Measurements from ENCODE around the gene SNAPC4. TPM values are rescaled to one million over a fixed set of nuclear protein-coding genes. Genes with fewer than 3 reads are reported as not detected.

The SNAPC4 gene, protein sequence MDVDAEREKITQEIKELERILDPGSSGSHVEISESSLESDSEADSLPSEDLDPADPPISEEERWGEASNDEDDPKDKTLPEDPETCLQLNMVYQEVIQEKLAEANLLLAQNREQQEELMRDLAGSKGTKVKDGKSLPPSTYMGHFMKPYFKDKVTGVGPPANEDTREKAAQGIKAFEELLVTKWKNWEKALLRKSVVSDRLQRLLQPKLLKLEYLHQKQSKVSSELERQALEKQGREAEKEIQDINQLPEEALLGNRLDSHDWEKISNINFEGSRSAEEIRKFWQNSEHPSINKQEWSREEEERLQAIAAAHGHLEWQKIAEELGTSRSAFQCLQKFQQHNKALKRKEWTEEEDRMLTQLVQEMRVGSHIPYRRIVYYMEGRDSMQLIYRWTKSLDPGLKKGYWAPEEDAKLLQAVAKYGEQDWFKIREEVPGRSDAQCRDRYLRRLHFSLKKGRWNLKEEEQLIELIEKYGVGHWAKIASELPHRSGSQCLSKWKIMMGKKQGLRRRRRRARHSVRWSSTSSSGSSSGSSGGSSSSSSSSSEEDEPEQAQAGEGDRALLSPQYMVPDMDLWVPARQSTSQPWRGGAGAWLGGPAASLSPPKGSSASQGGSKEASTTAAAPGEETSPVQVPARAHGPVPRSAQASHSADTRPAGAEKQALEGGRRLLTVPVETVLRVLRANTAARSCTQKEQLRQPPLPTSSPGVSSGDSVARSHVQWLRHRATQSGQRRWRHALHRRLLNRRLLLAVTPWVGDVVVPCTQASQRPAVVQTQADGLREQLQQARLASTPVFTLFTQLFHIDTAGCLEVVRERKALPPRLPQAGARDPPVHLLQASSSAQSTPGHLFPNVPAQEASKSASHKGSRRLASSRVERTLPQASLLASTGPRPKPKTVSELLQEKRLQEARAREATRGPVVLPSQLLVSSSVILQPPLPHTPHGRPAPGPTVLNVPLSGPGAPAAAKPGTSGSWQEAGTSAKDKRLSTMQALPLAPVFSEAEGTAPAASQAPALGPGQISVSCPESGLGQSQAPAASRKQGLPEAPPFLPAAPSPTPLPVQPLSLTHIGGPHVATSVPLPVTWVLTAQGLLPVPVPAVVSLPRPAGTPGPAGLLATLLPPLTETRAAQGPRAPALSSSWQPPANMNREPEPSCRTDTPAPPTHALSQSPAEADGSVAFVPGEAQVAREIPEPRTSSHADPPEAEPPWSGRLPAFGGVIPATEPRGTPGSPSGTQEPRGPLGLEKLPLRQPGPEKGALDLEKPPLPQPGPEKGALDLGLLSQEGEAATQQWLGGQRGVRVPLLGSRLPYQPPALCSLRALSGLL (N-terminal part only)
- 1 to 10 TPM; 3.8 to 6.5 (median 5.4) TPM for total RNA-seq
- long read RNA-seq, partial matches to known transcripts = 1 of 1 reads
- long read RNA-seq, other reads (novel, unspliced or antisense) = 0 of 1 reads

DNA sequence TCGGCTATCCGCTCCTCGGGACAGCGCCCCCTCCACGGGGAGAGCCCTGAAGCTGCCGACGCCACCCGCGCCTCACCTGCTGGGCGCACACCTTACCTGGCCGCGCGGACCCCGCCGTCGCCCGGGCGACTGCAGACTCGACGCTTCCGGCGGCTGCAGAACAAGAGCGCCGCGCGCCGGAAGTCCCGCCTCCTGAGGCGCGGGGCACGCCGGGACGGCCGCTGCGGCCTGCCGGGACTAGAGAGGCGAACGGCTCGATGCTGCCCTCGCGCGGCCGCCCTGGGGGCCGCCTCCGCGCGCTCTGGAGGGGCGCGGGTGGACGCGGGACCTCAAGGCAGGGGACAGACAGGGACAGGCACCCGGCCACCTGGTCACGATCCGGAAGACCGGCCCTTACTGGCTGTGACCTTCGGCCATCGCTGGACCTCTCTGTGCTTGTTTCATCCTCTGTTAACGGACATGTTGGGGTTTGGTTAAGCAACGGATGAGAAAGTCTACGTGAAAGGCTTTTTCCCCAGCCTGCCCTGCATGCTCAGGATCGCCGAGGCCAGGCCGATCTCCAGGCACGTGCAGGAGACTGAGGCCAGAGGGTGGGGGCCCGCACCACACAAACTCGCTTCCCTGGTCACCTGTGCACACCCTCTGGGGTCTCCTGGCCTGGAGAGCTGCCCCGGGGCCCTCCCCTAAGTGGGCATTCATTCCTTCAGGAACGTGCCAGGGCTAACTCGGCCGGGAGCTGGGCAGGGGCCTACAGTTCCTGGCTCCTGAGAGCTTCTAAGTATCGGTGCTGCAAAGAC is at the start of gene SNAPC4:
SNAPC4 (minus strand) TSS at position 133 of the 797 bp plus-strand sequence. CDS start 1,742 bp downstream, outside the sequence.
- Histone ChIP-seq H3K27ac (peak within 1 kb of the TSS; percentile 23 to 55 (median 51)), H3K27me3 (no peaks in the 10 kb centered on the region), H3K4me1 (peaks cover 0 to 28% (median 10%) of the 10 kb centered on the region in 4 donors), H3K36me3 (peaks cover 0 to 19% (median 8%) of the 10 kb centered on the region in 4 donors), H3K9me3 (no peaks in the 10 kb centered on the region), H3K4me3 (peak within 1 kb of the TSS; percentile 96 to 99 (median 97))
- TF ChIP-seq POLR2A (IDR thresholded peaks at IDR 0.05) = peak; percentile 71
- TF ChIP-seq, protein P1, sequence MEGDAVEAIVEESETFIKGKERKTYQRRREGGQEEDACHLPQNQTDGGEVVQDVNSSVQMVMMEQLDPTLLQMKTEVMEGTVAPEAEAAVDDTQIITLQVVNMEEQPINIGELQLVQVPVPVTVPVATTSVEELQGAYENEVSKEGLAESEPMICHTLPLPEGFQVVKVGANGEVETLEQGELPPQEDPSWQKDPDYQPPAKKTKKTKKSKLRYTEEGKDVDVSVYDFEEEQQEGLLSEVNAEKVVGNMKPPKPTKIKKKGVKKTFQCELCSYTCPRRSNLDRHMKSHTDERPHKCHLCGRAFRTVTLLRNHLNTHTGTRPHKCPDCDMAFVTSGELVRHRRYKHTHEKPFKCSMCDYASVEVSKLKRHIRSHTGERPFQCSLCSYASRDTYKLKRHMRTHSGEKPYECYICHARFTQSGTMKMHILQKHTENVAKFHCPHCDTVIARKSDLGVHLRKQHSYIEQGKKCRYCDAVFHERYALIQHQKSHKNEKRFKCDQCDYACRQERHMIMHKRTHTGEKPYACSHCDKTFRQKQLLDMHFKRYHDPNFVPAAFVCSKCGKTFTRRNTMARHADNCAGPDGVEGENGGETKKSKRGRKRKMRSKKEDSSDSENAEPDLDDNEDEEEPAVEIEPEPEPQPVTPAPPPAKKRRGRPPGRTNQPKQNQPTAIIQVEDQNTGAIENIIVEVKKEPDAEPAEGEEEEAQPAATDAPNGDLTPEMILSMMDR (IDR thresholded peaks at IDR 0.05) = peak; percentile 97
- intact Hi-C loops (cut with DNase I) = no loop called here
- WGBS (ENCODE audit: insufficient coverage, low coverage, low lambda C conversion rate, missing lambda C conversion rate) = 0% methylated on average over 6 of the region's 71 CpGs
- ATAC-seq (peak; percentile 80 to 89 (median 82)), DNase-seq (peak; percentile 90)

DNA sequence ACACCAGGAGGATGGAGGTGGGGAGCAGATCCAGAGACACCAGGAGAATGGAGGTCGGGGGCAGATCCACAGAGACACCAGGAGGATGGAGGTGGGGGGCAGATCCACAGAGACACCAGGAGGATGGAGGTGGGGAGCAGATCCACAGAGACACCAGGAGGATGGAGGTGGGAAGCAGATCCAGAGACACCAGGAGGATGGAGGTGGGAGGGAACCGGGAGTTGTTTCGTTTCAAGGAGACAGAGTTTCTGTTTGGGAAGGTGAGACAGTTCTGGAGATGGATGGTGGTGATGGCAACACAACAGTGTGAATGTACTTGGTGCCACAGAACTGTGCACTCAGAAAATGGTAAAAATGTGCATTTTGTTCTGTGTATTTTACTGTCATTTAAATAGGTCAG is 48.7 kb upstream of the SNAPC4 start:
- no peak for ATAC-seq
- Histone ChIP-seq H3K9me3 (no peaks in the 10 kb centered on the region), H3K36me3 (peaks cover 14 to 85% (median 66%) of the 10 kb centered on the region in 4 donors), H3K4me3 (no peak overlapping the region), H3K27me3 (no peaks in the 10 kb centered on the region), H3K27ac (no peak overlapping the region), H3K4me1 (no peaks in the 10 kb centered on the region)
- 87% methylated on average over 3 of the region's 3 CpGs for WGBS (ENCODE audit: insufficient coverage, low coverage, low lambda C conversion rate, missing lambda C conversion rate)
- TF ChIP-seq POLR2A (IDR thresholded peaks at IDR 0.05) = no peak
- TF ChIP-seq, protein P1 (IDR thresholded peaks at IDR 0.05) = no peak
- no peak for DNase-seq
- intact Hi-C loops (cut with DNase I) = no loop called here

DNA sequence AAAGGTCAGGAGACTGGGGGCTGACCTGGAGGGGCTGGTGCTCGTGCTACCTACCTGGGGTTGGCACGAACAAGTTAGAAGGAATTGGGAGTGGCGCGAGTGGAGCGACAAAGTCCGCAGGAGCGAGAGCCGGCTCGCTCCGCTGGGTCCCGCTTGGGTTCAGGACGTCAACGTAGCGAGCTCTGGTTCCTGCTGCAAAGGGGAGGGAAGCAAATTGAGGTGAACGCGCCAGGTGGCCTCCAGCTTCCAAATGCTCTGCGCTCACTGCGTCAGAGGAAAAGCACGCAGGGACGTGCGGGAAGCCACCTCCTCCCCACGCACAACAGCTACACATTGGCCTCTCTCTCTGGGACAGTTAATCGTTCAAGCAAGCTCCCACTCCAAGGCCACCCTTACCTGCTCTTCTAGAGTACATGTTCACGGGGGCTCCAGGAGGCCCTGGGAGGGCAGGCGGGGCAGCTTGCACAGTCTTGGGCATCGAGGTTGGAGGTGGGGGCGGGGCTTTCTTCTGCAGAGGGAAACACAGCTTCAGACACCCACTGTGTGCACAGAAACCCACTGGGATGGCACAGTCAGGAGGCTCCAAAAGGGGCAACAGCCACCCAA is 47.3 kb upstream of the SNAPC4 start:
- no peak overlapping the region for H3K4me3 ChIP-seq
- peaks cover 0 to 9% (median 4%) of the 10 kb centered on the region in 4 donors for H3K4me1 ChIP-seq
- H3K27me3 ChIP-seq = no peaks in the 10 kb centered on the region
- no peaks in the 10 kb centered on the region for H3K9me3 ChIP-seq
- DNase-seq (no peak), ATAC-seq (no peak)
- peaks cover 17 to 91% (median 65%) of the 10 kb centered on the region in 4 donors for H3K36me3 ChIP-seq
- intact Hi-C loops (cut with DNase I) = no loop called here
- H3K27ac ChIP-seq = no peak overlapping the region
- no peak for TF ChIP-seq POLR2A (IDR thresholded peaks at IDR 0.05)
- TF ChIP-seq, protein P1 (IDR thresholded peaks at IDR 0.05) = no peak
- 92% methylated on average over 12 of the region's 27 CpGs for WGBS (ENCODE audit: insufficient coverage, low coverage, low lambda C conversion rate, missing lambda C conversion rate)
